Measurements from ENCODE around the gene CLASP1.

DNA sequence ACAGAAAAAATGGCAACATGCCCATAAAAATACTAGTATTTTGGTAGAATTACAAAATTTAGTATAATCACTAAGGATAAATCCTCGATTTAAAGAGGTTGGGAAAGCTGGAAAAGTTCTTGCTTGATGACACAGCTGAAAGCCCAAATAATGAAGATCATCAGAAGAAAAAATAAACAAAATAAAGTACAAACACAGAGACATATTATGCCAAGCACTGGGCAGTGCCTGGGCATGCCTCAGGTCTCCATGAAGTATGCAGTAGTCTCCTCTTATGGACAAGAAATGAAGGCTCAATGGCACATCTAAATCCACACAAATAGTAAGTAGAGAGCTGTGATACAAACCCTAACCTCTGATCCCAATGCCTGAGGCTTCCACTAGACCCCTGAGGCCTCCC lies 60.9 kb downstream of the CLASP1 start:
- TF ChIP-seq, protein P1, sequence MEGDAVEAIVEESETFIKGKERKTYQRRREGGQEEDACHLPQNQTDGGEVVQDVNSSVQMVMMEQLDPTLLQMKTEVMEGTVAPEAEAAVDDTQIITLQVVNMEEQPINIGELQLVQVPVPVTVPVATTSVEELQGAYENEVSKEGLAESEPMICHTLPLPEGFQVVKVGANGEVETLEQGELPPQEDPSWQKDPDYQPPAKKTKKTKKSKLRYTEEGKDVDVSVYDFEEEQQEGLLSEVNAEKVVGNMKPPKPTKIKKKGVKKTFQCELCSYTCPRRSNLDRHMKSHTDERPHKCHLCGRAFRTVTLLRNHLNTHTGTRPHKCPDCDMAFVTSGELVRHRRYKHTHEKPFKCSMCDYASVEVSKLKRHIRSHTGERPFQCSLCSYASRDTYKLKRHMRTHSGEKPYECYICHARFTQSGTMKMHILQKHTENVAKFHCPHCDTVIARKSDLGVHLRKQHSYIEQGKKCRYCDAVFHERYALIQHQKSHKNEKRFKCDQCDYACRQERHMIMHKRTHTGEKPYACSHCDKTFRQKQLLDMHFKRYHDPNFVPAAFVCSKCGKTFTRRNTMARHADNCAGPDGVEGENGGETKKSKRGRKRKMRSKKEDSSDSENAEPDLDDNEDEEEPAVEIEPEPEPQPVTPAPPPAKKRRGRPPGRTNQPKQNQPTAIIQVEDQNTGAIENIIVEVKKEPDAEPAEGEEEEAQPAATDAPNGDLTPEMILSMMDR (IDR thresholded peaks at IDR 0.05): no peak
- TF ChIP-seq POLR2A (IDR thresholded peaks at IDR 0.05): no peak
